A673 (cell line): ENCODE results near the gene GFY.

Experiments used
- CTCF ChIP-seq: fragments of 300-800, 200-600 bp; sonication (generic); conservative IDR thresholded peaks from 2 replicates; pipeline ENCODE4 v1.5.1; 2017; ENCODE audit warnings: low read depth, mild to moderate bottlenecking, antibody characterized with exemption, low read length, moderate library complexity, mixed read lengths
- EZH2 ChIP-seq: fragments of 200-600 bp; sonication (generic); IDR thresholded peaks from 2 replicates; pipeline ENCODE4 v1.6.1; 2017; ENCODE audit warnings: borderline replicate concordance, low read depth, mild to moderate bottlenecking, mixed read lengths, antibody characterized with exemption, low read length; ENCODE audit not compliant: poor library complexity, severe bottlenecking

GRCh38 chr19:49453757-49454240 lies 28.6 kb downstream of the GFY start:
- TF ChIP-seq CTCF (no peak), EZH2 (no peak)
